ENCODE data around the gene PYGM. TPM values are rescaled to one million over a fixed set of nuclear protein-coding genes. Genes with fewer than 3 reads are reported as not detected.

Gene PYGM
- total RNA-seq, 6 donors from 2014 or later = 1.0 to 3.7 (median 1.5) TPM

- H3K27ac ChIP-seq = peak overlapping the region in 3 of 4 donors; percentile 33 to 61 (median 42)
Observed at GRCh38 chr11:64787526-64788320, 27.9 kb upstream of the PYGM start.

GRCh38 chr11:64786308-64786707 lies 26.5 kb upstream of the PYGM start:
- ATAC-seq (ENCODE audit: low FRiP score in 2 of 2) (no peak), DNase-seq (no peak)
- TF ChIP-seq POLR2A (IDR thresholded peaks at IDR 0.05) (no peak), CTCF (IDR thresholded peaks at IDR 0.05) (no peak), EP300 (IDR thresholded peaks at IDR 0.05) (no peak), POLR2AphosphoS5 (IDR thresholded peaks at IDR 0.05) (no peak)
- H3K27ac ChIP-seq = no peak overlapping the region
- no peaks in the 10 kb centered on the region for H3K9me3 ChIP-seq
- H3K36me3 ChIP-seq = peaks cover 0 to 32% (median 24%) of the 10 kb centered on the region in 4 donors
- H3K27me3 ChIP-seq = no peaks in the 10 kb centered on the region
- WGBS, 2 donors = 94% methylated on average over 10 of the region's 10 CpGs
- H3K4me3 ChIP-seq = no peak overlapping the region
- H3K4me1 ChIP-seq = peaks cover 0 to 10% (median 2%) of the 10 kb centered on the region in 4 donors

More at GRCh38 chr11:64787526-64788320, 27.9 kb upstream of the PYGM start:
- peak; percentile 75 to 79 for ATAC-seq (ENCODE audit: low FRiP score in 2 of 2)
- H3K4me1 ChIP-seq = peaks cover 0 to 10% (median 2%) of the 10 kb centered on the region in 4 donors
- peak in 1 of 2 donors; percentile 73 for DNase-seq
- WGBS, 2 donors = 19 to 43% methylated on average over 7 to 15 of the region's 15 CpGs
- H3K36me3 ChIP-seq = peaks cover 0 to 46% (median 30%) of the 10 kb centered on the region in 4 donors
- TF ChIP-seq CTCF (IDR thresholded peaks at IDR 0.05) = peak; percentile 56 to 70 (median 64)
- no peak for TF ChIP-seq POLR2A (IDR thresholded peaks at IDR 0.05)
- TF ChIP-seq EP300 (IDR thresholded peaks at IDR 0.05) = no peak
- no peaks in the 10 kb centered on the region for H3K27me3 ChIP-seq
- no peak overlapping the region for H3K4me3 ChIP-seq
- no peaks in the 10 kb centered on the region for H3K9me3 ChIP-seq

GRCh38 chr11:64784813-64785581 lies 25.2 kb upstream of the PYGM start:
- ATAC-seq (ENCODE audit: low FRiP score in 2 of 2) (no peak), DNase-seq (no peak)
- no peaks in the 10 kb centered on the region for H3K27me3 ChIP-seq
- peaks cover 0 to 11% (median 2%) of the 10 kb centered on the region in 4 donors for H3K4me1 ChIP-seq
- 88 to 89% methylated on average over 12 of the region's 12 CpGs for WGBS, 2 donors
- H3K9me3 ChIP-seq = no peaks in the 10 kb centered on the region
- no peak for TF ChIP-seq POLR2A (IDR thresholded peaks at IDR 0.05)
- H3K36me3 ChIP-seq = peaks cover 0 to 20% (median 18%) of the 10 kb centered on the region in 4 donors
- H3K4me3 ChIP-seq = no peak overlapping the region
- H3K27ac ChIP-seq = no peak overlapping the region

- peak; percentile 98 to 99 for DNase-seq
- Histone ChIP-seq H3K36me3 (peaks cover 27 to 35% (median 29%) of the 10 kb centered on the region in 4 donors), H3K27ac (peak within 1 kb of the TSS; percentile 99 to 100 (median 100)), H3K9me3 (no peaks in the 10 kb centered on the region), H3K4me1 (peaks cover 28 to 45% (median 33%) of the 10 kb centered on the region in 4 donors), H3K4me3 (peak within 1 kb of the TSS; percentile 91 to 99 (median 96)), H3K27me3 (no peaks in the 10 kb centered on the region)
- ATAC-seq (ENCODE audit: low FRiP score in 2 of 2) = peak; percentile 96 to 99
- 0% methylated on average over 34 to 58 of the region's 80 CpGs for WGBS, 2 donors
- TF ChIP-seq POLR2AphosphoS5 (IDR thresholded peaks at IDR 0.05) = peak; percentile 93
- TF ChIP-seq CTCF (IDR thresholded peaks at IDR 0.05) = peak in 3 of 6 experiments; percentile 12 to 56 (median 39)
- peak in 1 of 4 donors; percentile 32 for TF ChIP-seq EP300 (IDR thresholded peaks at IDR 0.05)
- TF ChIP-seq POLR2A (IDR thresholded peaks at IDR 0.05) = peak in 3 of 4 donors; percentile 88 to 99 (median 90)
Observed at GRCh38 chr11:64778473-64779298, 18.9 kb upstream of the PYGM start, which contains the start of gene SF1. TSS of gene SF1 (minus strand) at chr11:64778542. CDS start at chr11:64778392, 150 bp downstream.
